Fibroblast of skin of abdomen (primary cell): Measurements from ENCODE around the gene GRM4.

Experiments
- DNase-seq: peaks from one replicate; pipeline ENCODE4 v3.0.0-alpha.2; 2013

The GRM4 gene

GRCh38 chr6:34041385-34041784 lies 104.5 kb downstream of the GRM4 start:
- DNase-seq: no peak

- DNase-seq: no peak
Observed at GRCh38 chr6:34039943-34040342, 105.9 kb downstream of the GRM4 start.

- DNase-seq: no peak
Observed at GRCh38 chr6:34037151-34037550, 108.7 kb downstream of the GRM4 start.

DNA sequence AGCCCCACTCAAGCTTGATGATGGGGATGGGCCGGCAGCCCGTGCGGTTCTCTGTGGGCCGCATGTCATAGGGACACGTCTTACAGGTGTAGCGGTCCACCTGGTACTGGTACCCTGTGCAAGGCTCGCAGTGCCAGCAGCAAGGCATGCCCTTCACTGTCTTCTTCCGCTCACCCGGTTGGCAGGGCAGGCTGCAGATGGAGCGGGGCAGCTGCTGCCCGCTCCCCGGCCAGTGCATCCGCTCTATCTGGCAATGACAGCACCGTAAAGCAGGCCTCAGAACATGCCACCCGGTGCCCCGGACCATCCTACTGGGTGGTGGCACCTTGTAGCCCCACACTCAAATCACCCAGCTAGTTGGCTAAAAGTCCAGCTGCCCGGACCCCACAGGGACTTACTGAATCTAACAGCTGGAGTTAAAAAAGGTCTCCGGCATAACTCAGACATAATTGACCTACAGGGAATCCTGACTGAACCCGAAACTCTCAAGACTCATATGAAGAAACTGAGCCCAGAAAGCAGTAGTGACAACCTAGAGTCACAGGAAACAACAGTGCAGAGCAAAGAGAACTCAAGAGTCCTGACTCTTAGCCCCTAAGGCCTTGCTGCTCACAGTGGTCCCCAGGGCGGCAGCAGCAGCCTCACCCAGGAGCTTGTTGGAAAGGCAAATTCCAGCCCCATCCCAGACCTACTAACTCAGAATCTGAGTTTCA lies 109.4 kb downstream of the GRM4 start:
- no peak for DNase-seq

DNA sequence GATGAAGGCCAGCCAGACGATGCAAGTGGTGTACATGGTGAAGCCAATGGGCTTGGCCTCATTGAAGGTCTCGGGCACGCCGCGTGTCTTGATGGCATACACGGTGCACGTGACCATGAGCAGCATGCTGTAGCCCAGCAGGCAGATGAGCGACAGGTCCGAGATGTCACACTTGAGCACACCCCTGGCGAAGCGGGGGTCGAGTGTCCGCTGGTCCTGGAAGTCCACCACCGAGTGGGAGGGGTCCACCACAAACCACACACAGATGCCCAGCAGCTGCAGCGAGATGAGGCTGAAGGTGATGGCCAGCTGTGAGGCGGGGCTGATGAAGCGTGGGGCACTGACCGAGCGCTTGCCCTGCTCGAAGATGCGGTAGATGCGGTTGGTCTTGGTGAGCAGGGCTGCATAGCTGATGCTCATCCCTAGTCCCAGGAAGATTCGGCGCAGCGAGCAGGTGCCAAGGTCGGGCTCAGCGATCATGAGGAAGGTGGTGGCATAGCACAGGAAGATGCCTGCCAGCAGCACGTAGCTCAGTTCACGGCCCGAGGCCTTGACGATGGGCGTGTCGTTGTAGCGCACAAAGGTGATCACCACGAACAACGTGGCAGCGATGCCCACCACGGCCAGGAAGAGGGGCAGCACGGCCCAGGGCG lies 110.1 kb downstream of the GRM4 start:
- DNase-seq: no peak

GRCh38 chr6:34035161-34035560 lies 110.7 kb downstream of the GRM4 start:
- no peak for DNase-seq

DNA sequence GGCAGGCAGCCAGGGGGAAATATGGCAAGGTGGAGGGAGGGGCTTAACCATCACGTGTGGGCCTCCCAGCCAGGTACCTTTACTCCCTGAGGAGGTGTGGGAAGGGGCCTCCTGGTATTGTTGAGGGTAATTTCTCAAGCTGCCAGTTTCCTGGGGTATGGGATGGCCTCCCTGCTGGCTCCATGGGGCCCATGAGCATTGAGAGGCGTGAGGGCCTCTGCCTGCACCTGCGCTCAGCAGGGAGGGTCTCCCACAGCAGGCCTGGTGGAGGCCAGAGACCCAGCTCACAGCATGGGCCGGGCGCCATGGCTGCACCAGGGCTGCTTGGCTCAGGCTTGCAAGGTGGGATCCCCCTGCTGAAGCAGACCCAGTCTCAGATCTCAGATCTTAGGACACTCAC lies 113.0 kb downstream of the GRM4 start:
- DNase-seq: no peak

GRCh38 chr6:34031625-34032383 lies 114.1 kb downstream of the GRM4 start:
- no peak for DNase-seq

- DNase-seq: no peak
Observed at GRCh38 chr6:34030831-34031624, 114.9 kb downstream of the GRM4 start.

DNA sequence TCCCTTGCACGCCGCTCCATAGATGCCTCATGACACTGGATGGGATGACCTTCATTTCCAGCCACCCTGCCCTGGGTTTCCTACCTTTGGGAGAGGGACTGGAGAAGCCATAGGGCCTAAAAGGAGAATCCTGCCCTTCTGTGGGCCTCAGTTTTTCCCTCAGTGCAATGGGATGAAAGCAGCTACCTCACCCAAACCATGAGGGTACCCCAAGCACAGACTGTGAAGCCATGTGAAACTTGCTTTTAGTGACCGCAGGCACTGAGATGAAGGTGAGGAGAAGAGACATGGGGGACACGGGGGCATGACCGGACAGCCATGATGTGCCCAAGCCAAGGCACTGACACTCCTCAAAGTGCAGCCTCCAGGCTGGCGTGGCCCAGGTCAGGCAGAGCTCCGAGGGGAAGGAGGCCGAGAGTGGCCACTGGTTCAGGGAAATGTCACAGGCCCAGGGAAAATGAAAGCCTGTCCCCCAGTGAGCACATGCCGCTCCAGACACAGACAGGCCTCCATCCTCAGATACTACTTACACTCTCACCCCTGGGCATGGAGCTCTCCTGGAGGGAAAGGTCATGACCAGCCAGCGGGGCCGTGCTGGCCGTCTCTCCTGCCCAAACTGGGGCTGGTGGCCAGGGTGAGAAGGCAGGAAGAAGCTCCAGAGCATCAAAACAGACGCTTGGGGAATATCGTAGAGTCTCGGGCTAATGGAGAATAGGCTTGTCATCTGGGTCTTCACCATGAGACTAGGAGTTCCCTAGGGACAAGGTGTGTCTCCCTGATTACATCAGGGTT lies 116.2 kb downstream of the GRM4 start:
- no peak for DNase-seq

DNA sequence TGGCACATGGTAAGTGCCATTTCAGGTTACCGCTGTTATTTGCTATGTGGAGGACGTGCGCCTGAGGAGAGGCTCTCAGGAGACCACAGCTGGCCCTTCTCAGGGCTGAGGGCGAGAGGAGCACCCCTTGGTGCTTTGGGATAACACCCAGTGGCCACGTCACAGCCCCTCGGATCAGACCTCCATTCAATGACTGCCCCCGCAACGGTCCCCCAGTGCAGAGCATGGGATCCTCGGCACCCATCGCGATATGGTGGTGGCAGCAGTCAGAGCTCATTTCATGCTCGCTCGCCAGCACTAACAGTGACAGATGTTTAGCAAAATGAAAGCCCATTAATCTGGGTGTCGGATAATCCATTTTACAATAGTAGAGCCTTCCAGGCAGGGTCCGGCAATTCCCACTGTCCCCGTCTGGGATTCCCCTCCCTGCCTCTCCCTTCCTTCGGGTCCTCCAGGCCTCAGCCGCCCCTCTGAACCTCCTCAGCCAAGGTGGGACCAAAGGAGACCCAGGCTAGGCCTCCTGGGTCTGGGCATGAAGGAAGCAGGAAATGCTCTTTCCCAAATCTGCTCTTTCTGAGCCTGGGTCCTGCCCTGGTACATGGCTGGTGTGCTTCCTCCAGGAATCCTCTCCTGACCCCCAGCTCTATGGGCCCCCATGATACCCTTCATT lies 117.1 kb downstream of the GRM4 start:
- no peak for DNase-seq

DNA sequence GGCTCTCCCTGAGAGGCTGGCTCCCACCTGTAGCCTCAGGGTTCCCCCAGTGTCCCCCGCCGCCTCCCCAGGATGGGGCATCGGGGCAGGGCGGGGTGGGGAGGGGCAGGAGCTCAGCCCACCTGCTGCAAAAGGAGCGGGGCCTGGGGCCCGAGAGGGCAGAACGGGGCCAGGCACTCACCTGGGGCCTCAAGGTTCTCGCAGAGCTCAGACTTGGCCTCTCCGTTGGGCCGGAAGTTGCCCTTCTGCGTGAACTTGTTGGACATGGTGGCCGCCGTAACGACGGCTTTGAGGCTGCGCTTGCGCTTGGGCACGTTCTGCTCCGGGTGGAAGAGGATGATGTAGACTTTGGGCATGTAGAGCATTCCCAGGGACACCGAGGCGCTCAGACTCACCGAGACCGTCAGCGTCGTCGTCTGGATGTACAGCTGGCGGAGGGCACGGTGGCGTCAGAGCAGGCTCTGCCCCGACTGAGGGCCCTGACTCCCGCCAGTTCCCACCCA lies 117.9 kb downstream of the GRM4 start:
- no peak for DNase-seq

- DNase-seq: peak; percentile 26
Observed at GRCh38 chr6:34027445-34027936, 118.4 kb downstream of the GRM4 start.

DNA sequence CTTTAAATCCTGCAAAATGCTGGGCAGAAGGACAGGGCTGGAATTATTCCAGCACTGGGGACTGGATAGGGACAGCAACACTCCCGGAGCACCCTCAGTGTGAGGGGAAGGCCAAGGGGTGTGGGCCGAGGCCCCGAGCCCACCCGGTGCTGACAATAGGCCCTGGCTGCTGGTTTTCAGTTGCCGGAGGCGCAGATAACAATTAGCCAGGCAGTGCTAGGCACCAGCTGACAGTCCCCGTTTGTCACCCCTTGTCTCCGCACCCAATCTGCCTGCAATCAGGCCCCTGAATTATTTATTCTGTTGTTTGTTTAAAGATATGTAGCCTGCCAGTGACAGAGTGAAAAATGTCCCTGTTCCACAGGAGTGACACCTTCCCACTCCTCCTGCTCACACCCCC lies 120.0 kb downstream of the GRM4 start:
- DNase-seq: no peak

GRCh38 chr6:34025112-34025807 lies 120.6 kb downstream of the GRM4 start:
- DNase-seq: peak; percentile 12

- DNase-seq: no peak
Observed at GRCh38 chr6:34022873-34023255, 123.0 kb downstream of the GRM4 start.

GRCh38 chr6:34022250-34022872 lies 123.5 kb downstream of the GRM4 start:
- DNase-seq: no peak

DNA sequence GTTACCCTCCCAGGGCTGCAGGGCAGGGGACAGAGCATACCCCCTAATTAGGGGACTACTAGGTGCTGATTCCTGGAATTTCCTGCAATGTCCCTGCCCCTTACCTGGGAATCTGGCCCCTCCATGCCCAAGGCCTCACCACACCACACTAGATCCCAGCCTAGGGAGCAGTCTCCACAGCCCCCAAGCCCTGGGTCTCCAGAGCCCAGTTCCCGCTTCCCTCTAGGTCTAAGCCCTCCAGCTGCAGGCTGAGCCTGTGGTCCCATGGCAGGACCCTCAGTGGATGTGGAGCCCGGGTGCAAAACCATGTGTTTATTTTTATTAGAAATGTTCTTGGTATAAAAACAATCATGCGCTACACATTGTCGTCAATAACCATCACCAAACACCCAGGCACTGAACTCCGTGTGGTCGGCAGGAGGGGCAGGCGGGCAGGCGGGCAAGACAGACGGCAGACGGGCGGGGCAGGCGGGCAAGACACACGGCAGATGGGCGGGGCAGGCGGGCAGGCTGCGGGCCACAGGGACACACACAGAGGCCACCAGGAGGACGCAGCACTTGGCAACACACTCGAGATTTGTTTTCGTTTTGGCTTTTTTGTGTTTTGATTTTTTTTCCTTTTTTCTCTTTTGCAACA lies 124.2 kb downstream of the GRM4 start:
- no peak for DNase-seq

DNA sequence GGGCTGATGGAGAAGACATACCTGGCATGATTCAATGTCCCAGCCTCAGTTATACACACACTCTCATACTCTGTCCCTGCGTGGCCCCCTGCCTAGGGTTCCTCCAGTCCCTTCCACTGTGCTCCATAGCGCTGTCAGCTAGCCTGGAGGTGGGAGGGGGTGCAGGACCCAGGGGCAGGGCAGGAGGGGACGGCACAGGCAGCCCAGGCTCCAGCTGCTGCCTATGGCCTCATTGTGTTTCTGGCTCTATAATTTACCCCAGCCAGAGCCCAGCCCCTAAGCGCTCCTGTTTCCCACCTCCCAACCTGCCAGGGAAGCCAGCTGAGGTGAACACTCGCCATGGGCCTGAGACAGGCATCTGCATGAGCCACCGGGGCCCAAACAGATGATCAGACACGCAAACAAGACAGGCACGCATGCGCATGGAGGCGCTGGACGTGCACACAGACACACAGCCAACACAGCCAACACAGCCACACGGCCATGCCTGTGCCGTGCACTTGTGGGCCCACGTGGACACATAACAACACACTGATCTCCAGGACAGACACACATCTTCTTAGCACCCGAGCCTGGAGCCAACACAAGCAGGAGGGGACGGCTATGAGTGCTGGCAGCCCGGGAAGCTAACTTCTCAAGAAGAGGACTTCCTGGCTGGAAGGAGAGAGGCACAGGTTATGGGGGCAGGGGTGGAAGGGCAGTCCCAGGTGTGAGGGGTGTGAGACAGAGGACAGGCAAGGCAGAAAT lies 124.9 kb downstream of the GRM4 start:
- no peak for DNase-seq
